Activated T-helper 1 cell treated with anti-CD3 and anti-CD28 coated beads, Interleukin-12 subunit alpha, Interleukin-12 subunit beta, Interleukin-2, Interleukin-4 antibody, amounts not matched to agents 30 ng/mL and 10 ng/mL and 1 ng/mL, durations not matched to agents 14 hours and 24 hours and 36 hours (primary cell): ENCODE data around the gene CD82. TPM values are rescaled to one million over a fixed set of nuclear protein-coding genes. Genes with fewer than 3 reads are reported as not detected.

Experiments used
- DNase-seq: peaks from one replicate; pipeline ENCODE4 v3.0.0; 2021; ENCODE audit warnings: low spot score
- H3K27ac Mint-ChIP-seq: one replicate; pipeline ENCODE4 v1.8.0; 2021; ENCODE audit warnings: mild to moderate bottlenecking, mixed read lengths
- H3K27me3 Mint-ChIP-seq: one replicate; pipeline ENCODE4 v1.8.0; 2022; ENCODE audit warnings: mild to moderate bottlenecking, moderate library complexity, mixed read lengths; ENCODE audit not compliant: insufficient read depth
- H3K36me3 Mint-ChIP-seq: one replicate; pipeline ENCODE4 v1.8.0; 2021; ENCODE audit warnings: low read depth, mixed read lengths
- H3K4me1 Mint-ChIP-seq: one replicate; pipeline ENCODE4 v1.8.0; 2021; ENCODE audit warnings: low read depth, mixed read lengths
- H3K4me3 Mint-ChIP-seq: one replicate; pipeline ENCODE4 v1.8.0; 2021; ENCODE audit warnings: mild to moderate bottlenecking, moderate library complexity, mixed read lengths
- H3K9me3 Mint-ChIP-seq: one replicate; pipeline ENCODE4 v1.8.0; 2021; ENCODE audit warnings: mixed read lengths
- intact Hi-C: fragments of 100-400 bp; cut with micrococcal nuclease; formaldehyde crosslinking; loops from one replicate; pipeline ENCODE4 v1.15.1; 2024
- total RNA-seq: library from RNA; stranded (reverse); gene quantifications from 2 replicates; pipeline ENCODE4 v1.2.3, GENCODE V29; 2022

CD82 gene
- total RNA-seq, 1 donor from 2014 or later = 500 TPM

- peak overlapping the region; percentile 86 for H3K27ac Mint-ChIP-seq
Measured at GRCh38 chr11:44576656-44577055, 11.2 kb downstream of the CD82 start.

GRCh38 chr11:44577231-44577830 lies 11.9 kb downstream of the CD82 start:
- Mint-ChIP-seq H3K27me3 (no peaks in the 10 kb centered on the region), H3K36me3 (peaks cover 71% of the 10 kb centered on the region), H3K27ac (peak overlapping the region; percentile 93), H3K4me1 (peaks cover 73% of the 10 kb centered on the region), H3K9me3 (no peaks in the 10 kb centered on the region), H3K4me3 (peak overlapping the region; percentile 15)
- no peak for DNase-seq
- intact Hi-C loops = no loop called here

More at GRCh38 chr11:44576656-44577055, 11.2 kb downstream of the CD82 start:
- peak overlapping the region; percentile 54 for H3K4me3 Mint-ChIP-seq
- no peak for DNase-seq
- H3K4me1 Mint-ChIP-seq = peaks cover 80% of the 10 kb centered on the region
- no peaks in the 10 kb centered on the region for H3K9me3 Mint-ChIP-seq
- no peaks in the 10 kb centered on the region for H3K27me3 Mint-ChIP-seq
- H3K36me3 Mint-ChIP-seq = peaks cover 71% of the 10 kb centered on the region
- intact Hi-C loops = no loop called here

GRCh38 chr11:44578279-44578678 lies 12.8 kb downstream of the CD82 start:
- Mint-ChIP-seq H3K36me3 (peaks cover 72% of the 10 kb centered on the region), H3K27me3 (no peaks in the 10 kb centered on the region), H3K9me3 (peaks cover 6% of the 10 kb centered on the region), H3K4me3 (peak overlapping the region; percentile 63), H3K4me1 (peaks cover 71% of the 10 kb centered on the region), H3K27ac (peak overlapping the region; percentile 93)
- intact Hi-C loops = no loop called here
- no peak for DNase-seq

GRCh38 chr11:44579302-44579761 lies 13.9 kb downstream of the CD82 start:
- Mint-ChIP-seq H3K9me3 (peaks cover 6% of the 10 kb centered on the region), H3K36me3 (peaks cover 72% of the 10 kb centered on the region), H3K27me3 (no peaks in the 10 kb centered on the region), H3K27ac (peak overlapping the region; percentile 79), H3K4me3 (no peak overlapping the region), H3K4me1 (peaks cover 68% of the 10 kb centered on the region)
- no peak for DNase-seq
- intact Hi-C loops = no loop called here

- H3K4me1 Mint-ChIP-seq = peaks cover 59% of the 10 kb centered on the region
Measured at GRCh38 chr11:44580701-44581100, 15.2 kb downstream of the CD82 start.

GRCh38 chr11:44581246-44581645 lies 15.8 kb downstream of the CD82 start:
- no peak for DNase-seq
- no peaks in the 10 kb centered on the region for H3K27me3 Mint-ChIP-seq
- H3K9me3 Mint-ChIP-seq = peaks cover 6% of the 10 kb centered on the region
- H3K36me3 Mint-ChIP-seq = peaks cover 67% of the 10 kb centered on the region
- no peak overlapping the region for H3K4me3 Mint-ChIP-seq
- H3K4me1 Mint-ChIP-seq = peaks cover 54% of the 10 kb centered on the region
- H3K27ac Mint-ChIP-seq = no peak overlapping the region
- intact Hi-C loops = no loop called here

More at GRCh38 chr11:44580701-44581100, 15.2 kb downstream of the CD82 start:
- intact Hi-C loops = no loop called here
- H3K4me3 Mint-ChIP-seq = no peak overlapping the region
- peaks cover 69% of the 10 kb centered on the region for H3K36me3 Mint-ChIP-seq
- peaks cover 6% of the 10 kb centered on the region for H3K9me3 Mint-ChIP-seq
- no peaks in the 10 kb centered on the region for H3K27me3 Mint-ChIP-seq
- no peak for DNase-seq
- H3K27ac Mint-ChIP-seq = no peak overlapping the region

- intact Hi-C loops = no loop called here
- peaks cover 44% of the 10 kb centered on the region for H3K4me1 Mint-ChIP-seq
- H3K4me3 Mint-ChIP-seq = no peak overlapping the region
- peak overlapping the region; percentile 40 for H3K27ac Mint-ChIP-seq
- DNase-seq = no peak
- H3K9me3 Mint-ChIP-seq = peaks cover 6% of the 10 kb centered on the region
- peaks cover 67% of the 10 kb centered on the region for H3K36me3 Mint-ChIP-seq
- H3K27me3 Mint-ChIP-seq = no peaks in the 10 kb centered on the region
Measured at GRCh38 chr11:44582641-44583352, 17.3 kb downstream of the CD82 start.

GRCh38 chr11:44583353-44583669 lies 17.8 kb downstream of the CD82 start:
- Mint-ChIP-seq H3K4me1 (peaks cover 41% of the 10 kb centered on the region), H3K27me3 (no peaks in the 10 kb centered on the region), H3K9me3 (peaks cover 6% of the 10 kb centered on the region), H3K4me3 (no peak overlapping the region), H3K27ac (peak overlapping the region; percentile 61), H3K36me3 (peaks cover 69% of the 10 kb centered on the region)
- intact Hi-C loops = no loop called here
- no peak for DNase-seq

- peaks cover 38% of the 10 kb centered on the region for H3K4me1 Mint-ChIP-seq
- H3K36me3 Mint-ChIP-seq = peaks cover 72% of the 10 kb centered on the region
- H3K27ac Mint-ChIP-seq = peak overlapping the region; percentile 44
Measured at GRCh38 chr11:44585421-44585820, 20.0 kb downstream of the CD82 start.

GRCh38 chr11:44589301-44589700 lies 23.8 kb downstream of the CD82 start:
- Mint-ChIP-seq H3K4me1 (peaks cover 53% of the 10 kb centered on the region), H3K27me3 (no peaks in the 10 kb centered on the region), H3K9me3 (no peaks in the 10 kb centered on the region), H3K27ac (peak overlapping the region; percentile 2), H3K36me3 (peaks cover 64% of the 10 kb centered on the region), H3K4me3 (no peak overlapping the region)
- intact Hi-C loops = no loop called here
- DNase-seq = no peak

More at GRCh38 chr11:44585421-44585820, 20.0 kb downstream of the CD82 start:
- Mint-ChIP-seq H3K4me3 (no peak overlapping the region), H3K9me3 (peaks cover 6% of the 10 kb centered on the region), H3K27me3 (no peaks in the 10 kb centered on the region)
- intact Hi-C loops = no loop called here
- no peak for DNase-seq

GRCh38 chr11:44590769-44591168 lies 25.3 kb downstream of the CD82 start:
- intact Hi-C loops = no loop called here
- Mint-ChIP-seq H3K27me3 (no peaks in the 10 kb centered on the region), H3K4me1 (peaks cover 63% of the 10 kb centered on the region), H3K27ac (peak overlapping the region; percentile 79), H3K4me3 (no peak overlapping the region), H3K36me3 (peaks cover 72% of the 10 kb centered on the region), H3K9me3 (no peaks in the 10 kb centered on the region)
- no peak for DNase-seq

GRCh38 chr11:44591557-44591956 lies 26.1 kb downstream of the CD82 start:
- Mint-ChIP-seq H3K4me1 (peaks cover 71% of the 10 kb centered on the region), H3K4me3 (no peak overlapping the region), H3K27me3 (no peaks in the 10 kb centered on the region), H3K36me3 (peaks cover 73% of the 10 kb centered on the region), H3K27ac (peak overlapping the region; percentile 55), H3K9me3 (no peaks in the 10 kb centered on the region)
- no peak for DNase-seq
- intact Hi-C loops = no loop called here

GRCh38 chr11:44592125-44592940 lies 26.9 kb downstream of the CD82 start:
- Mint-ChIP-seq H3K4me1 (peaks cover 73% of the 10 kb centered on the region), H3K4me3 (no peak overlapping the region), H3K27ac (peak overlapping the region; percentile 48), H3K36me3 (peaks cover 70% of the 10 kb centered on the region), H3K27me3 (no peaks in the 10 kb centered on the region), H3K9me3 (no peaks in the 10 kb centered on the region)
- no peak for DNase-seq
- intact Hi-C loops = no loop called here
